HL-60 (cell line): Measurements from ENCODE around the gene CCDC88C.

Source experiments
- DNase-seq, 2 experiments: peaks; one replicate each; pipeline ENCODE4 v3.0.0-alpha.2; 2010 to 2020; ENCODE audit warnings: low read depth in 1 of 2, low spot score in 1 of 2
- H3K27ac ChIP-seq: fragments of 250-450 bp; sonication (Bioruptor Pico); replicated peaks from 2 replicates; pipeline ENCODE4 v1.5.1; 2020; ENCODE audit warnings: mild to moderate bottlenecking, moderate library complexity
- H3K27me3 ChIP-seq: fragments of 250-450 bp; sonication (Bioruptor Pico); 2 replicates; pipeline ENCODE4 v1.5.1; 2021; ENCODE audit warnings: mild to moderate bottlenecking, moderate library complexity; ENCODE audit not compliant: insufficient read depth, poor library complexity, severe bottlenecking
- H3K4me3 ChIP-seq: replicated peaks from 2 replicates; pipeline ENCODE4 v1.5.1; 2011; ENCODE audit warnings: mild to moderate bottlenecking, control low read depth, low read length; ENCODE audit not compliant: insufficient read depth
- CTCF ChIP-seq: IDR thresholded peaks from one replicate; pipeline ENCODE4 v1.5.1; 2011; ENCODE audit warnings: low read length, control low read depth, inconsistent platforms; ENCODE audit not compliant: insufficient read depth
- GABPA ChIP-seq: IDR thresholded peaks from 2 replicates; pipeline ENCODE4 v1.6.1; 2012; ENCODE audit warnings: low read depth
- POLR2AphosphoS5 ChIP-seq: IDR thresholded peaks from 2 replicates; pipeline ENCODE4 v1.6.1; 2012; ENCODE audit warnings: low read depth
- REST ChIP-seq: IDR thresholded peaks from 2 replicates; pipeline ENCODE4 v1.6.1; 2012; ENCODE audit warnings: low read depth; ENCODE audit not compliant: insufficient replicate concordance
- SPI1 ChIP-seq: IDR thresholded peaks from 2 replicates; pipeline ENCODE4 v1.6.1; 2012; ENCODE audit warnings: low read depth, mild to moderate bottlenecking, borderline replicate concordance

CCDC88C gene

GRCh38 chr14:91417983-91418386, 365 bp upstream of the CCDC88C start:
- Histone ChIP-seq H3K27me3 (no peaks in the 10 kb centered on the region), H3K27ac (peak overlapping the region; percentile 91), H3K4me3 (peak overlapping the region; percentile 19)
- no peak for TF ChIP-seq SPI1
- no peak for TF ChIP-seq REST
- peak; percentile 44; the same call in 1 of the 2 replicates for TF ChIP-seq POLR2AphosphoS5
- peak; percentile 60 to 73 for DNase-seq

GRCh38 chr14:91416744-91417119, 888 bp downstream of the CCDC88C start:
- Histone ChIP-seq H3K27ac (peak overlapping the region; percentile 75), H3K4me3 (peak overlapping the region; percentile 93), H3K27me3 (no peaks in the 10 kb centered on the region)
- TF ChIP-seq POLR2AphosphoS5 (no peak; the same call in 1 of the 2 replicates), REST (no peak), CTCF (no peak), SPI1 (no peak), GABPA (no peak)
- DNase-seq, result no peak

GRCh38 chr14:91415794-91416743, 1.6 kb downstream of the CCDC88C start:
- TF ChIP-seq CTCF (no peak), REST (no peak), SPI1 (no peak), POLR2AphosphoS5 (no peak), GABPA (no peak)
- Histone ChIP-seq H3K27me3 (no peaks in the 10 kb centered on the region), H3K4me3 (peak overlapping the region; percentile 93), H3K27ac (peak overlapping the region; percentile 75)
- DNase-seq, result peak in 1 of 2 experiments; percentile 54
